ENCODE results near the gene XXYLT1. TPM values are rescaled to one million over a fixed set of nuclear protein-coding genes. Genes with fewer than 3 reads are reported as not detected.

Gene XXYLT1
- total RNA-seq, 4 donors from 2014 or later: 7.5 to 19.4 (median 10.6) TPM

GRCh38 chr3:195040773-195041520 is 230.0 kb downstream of the XXYLT1 start:
- TF ChIP-seq CTCF (IDR thresholded peaks at IDR 0.05; ENCODE audit: low read depth): no peak

- TF ChIP-seq CTCF (IDR thresholded peaks at IDR 0.05; ENCODE audit: low read depth): no peak
These were observed 230.9 kb downstream of the XXYLT1 start for GRCh38 chr3:195040094-195040493.

GRCh38 chr3:195039180-195039843 is 231.6 kb downstream of the XXYLT1 start:
- TF ChIP-seq CTCF (IDR thresholded peaks at IDR 0.05; ENCODE audit: low read depth): no peak

- TF ChIP-seq CTCF (IDR thresholded peaks at IDR 0.05; ENCODE audit: low read depth): no peak
These were observed 232.8 kb downstream of the XXYLT1 start for GRCh38 chr3:195038161-195038560.

- no peak for TF ChIP-seq CTCF (IDR thresholded peaks at IDR 0.05; ENCODE audit: low read depth)
These were observed 234.0 kb downstream of the XXYLT1 start for GRCh38 chr3:195036974-195037373.

- TF ChIP-seq CTCF (IDR thresholded peaks at IDR 0.05; ENCODE audit: low read depth): no peak
These were observed 234.4 kb downstream of the XXYLT1 start for GRCh38 chr3:195036574-195036973.

GRCh38 chr3:195036203-195036505 is 234.8 kb downstream of the XXYLT1 start:
- no peak for TF ChIP-seq CTCF (IDR thresholded peaks at IDR 0.05; ENCODE audit: low read depth)
